Measurements from ENCODE around the gene PPP4R2.

GRCh38 chr3:73069775-73070444, 73.3 kb downstream of the PPP4R2 start:
- TF ChIP-seq CTCF (IDR thresholded peaks at IDR 0.05; ENCODE audit: insufficient read depth, low read length, poor library complexity, severe bottlenecking) (no peak), EZH2phosphoT487 (conservative IDR thresholded peaks at IDR 0.05; ENCODE audit: low read length) (no peak)
